ENCODE data around the gene BYSL.

BYSL gene

GRCh38 chr6:41920921-41921711 is at the start of gene BYSL, which contains the start of gene MED20:
Gene BYSL (plus strand): TSS chr6:41921499. CDS start chr6:41921563, 64 bp downstream.
Gene MED20 (minus strand): TSS chr6:41921139. CDS start chr6:41921018, 121 bp downstream.
- DNase-seq (ENCODE audit: low spot score) = peak; percentile 96

GRCh38 chr6:41871691-41872090 is 49.6 kb upstream of the BYSL start:
- DNase-seq (ENCODE audit: low spot score) = no peak

- DNase-seq (ENCODE audit: low spot score) = no peak
Measured at GRCh38 chr6:41872147-41872546, 49.2 kb upstream of the BYSL start.

GRCh38 chr6:41874741-41875140 is 46.6 kb upstream of the BYSL start:
- no peak for DNase-seq (ENCODE audit: low spot score)

GRCh38 chr6:41877051-41877680 is 44.1 kb upstream of the BYSL start:
- DNase-seq (ENCODE audit: low spot score) = no peak

GRCh38 chr6:41878246-41878645 is 43.1 kb upstream of the BYSL start:
- peak; percentile 45 for DNase-seq (ENCODE audit: low spot score)

- DNase-seq (ENCODE audit: low spot score) = peak; percentile 48
Measured at GRCh38 chr6:41878961-41879405, 42.3 kb upstream of the BYSL start.

- DNase-seq (ENCODE audit: low spot score) = no peak
Measured at GRCh38 chr6:41881506-41881905, 39.8 kb upstream of the BYSL start.

GRCh38 chr6:41884957-41885356 is 36.3 kb upstream of the BYSL start:
- no peak for DNase-seq (ENCODE audit: low spot score)

- no peak for DNase-seq (ENCODE audit: low spot score)
Measured at GRCh38 chr6:41885930-41886329, 35.4 kb upstream of the BYSL start.

- DNase-seq (ENCODE audit: low spot score) = peak; percentile 26
Measured at GRCh38 chr6:41887331-41887751, 34.0 kb upstream of the BYSL start.

GRCh38 chr6:41892921-41893564 is 28.3 kb upstream of the BYSL start:
- no peak for DNase-seq (ENCODE audit: low spot score)

GRCh38 chr6:41894366-41895299 is 26.7 kb upstream of the BYSL start:
- DNase-seq (ENCODE audit: low spot score) = no peak

- peak; percentile 96 for DNase-seq (ENCODE audit: low spot score)
Measured at GRCh38 chr6:41895300-41896233, 25.7 kb upstream of the BYSL start, which contains the start of gene USP49. Gene USP49 (minus strand): TSS chr6:41895375. CDS start chr6:41806983, 88,392 bp downstream.

GRCh38 chr6:41896281-41896680 is 25.0 kb upstream of the BYSL start:
- DNase-seq (ENCODE audit: low spot score) = no peak

GRCh38 chr6:41900861-41901260 is 20.4 kb upstream of the BYSL start:
- DNase-seq (ENCODE audit: low spot score) = no peak

GRCh38 chr6:41901882-41902519 is 19.3 kb upstream of the BYSL start:
- peak; percentile 25 for DNase-seq (ENCODE audit: low spot score)

GRCh38 chr6:41909727-41910126 is 11.6 kb upstream of the BYSL start:
- DNase-seq (ENCODE audit: low spot score) = no peak

GRCh38 chr6:41914343-41914742 is 7.0 kb upstream of the BYSL start:
- DNase-seq (ENCODE audit: low spot score) = no peak

All from AG20443 (cell line).